SK-N-SH (cell line): ENCODE results near the gene SGMS2. TPM values are rescaled to one million over a fixed set of nuclear protein-coding genes. Genes with fewer than 3 reads are reported as not detected.
"Not testable (repeated sequence)": the region's sequence is repeated elsewhere in the genome, so short reads cannot be mapped to it uniquely, and the experiment has no call there.

ENCODE experiments used
- CTCF ChIA-PET: fragments of 300-600, 350-600 bp; formaldehyde crosslinking; extraction: SDS; loops from one replicate; lab custom pipeline; 2021; lab: Yijun Ruan, JAX
- POLR2A ChIA-PET: fragments of 350-600 bp; sonication (Branson Sonifier 250); formaldehyde crosslinking; extraction: SDS; loops from one replicate; lab custom pipeline; 2020; ENCODE audit warnings: antibody characterized with exemption, inconsistent platforms; lab: Yijun Ruan, JAX
- DNase-seq: peaks from one replicate; pipeline ENCODE4 v3.0.0; 2012
- H2AFZ ChIP-seq: fragments of 200-600 bp; sonication (generic); 2 replicates; pipeline ENCODE4 v1.8.1; 2016; ENCODE audit warnings: antibody characterized with exemption, mild to moderate bottlenecking, low read depth
- H3F3A ChIP-seq: fragments of 200-600 bp; sonication (generic); replicated peaks from 2 replicates; pipeline ENCODE3; 2016; ENCODE audit warnings: antibody characterized with exemption, mild to moderate bottlenecking; ENCODE audit not compliant: insufficient read depth
- H3K27ac ChIP-seq, 2 experiments: fragments of 200-500 bp in 1 of 2; fragments of 200-600 bp in 1 of 2; sonication (Bioruptor generic) in 1 of 2; sonication (generic), shearing (Covaris generic) in 1 of 2; 2 replicates each; pipeline versions ENCODE4 v1.5.1 to v1.6.1; 2014 to 2016; ENCODE audit warnings: low read depth in 2 of 2, inconsistent platforms in 1 of 2, low read length in 1 of 2, mild to moderate bottlenecking in 1 of 2, mixed read lengths in 1 of 2
- H3K27me3 ChIP-seq: fragments of 200-600 bp; sonication (generic), shearing (Covaris generic); 2 replicates; pipeline ENCODE4 v1.6.1; 2016; ENCODE audit warnings: mixed run types; ENCODE audit not compliant: insufficient read depth
- H3K36me3 ChIP-seq, 2 experiments: fragments of 200-500 bp in 1 of 2; fragments of 200-600 bp in 1 of 2; sonication (Bioruptor generic) in 1 of 2; sonication (generic) in 1 of 2; replicated peaks in 1 of 2; 2 replicates each; pipeline versions ENCODE3 to v1.5.1; 2014 to 2016; ENCODE audit warnings: low read length in 1 of 2, mild to moderate bottlenecking in 1 of 2; ENCODE audit not compliant: insufficient read depth in 2 of 2, control insufficient read depth in 1 of 2
- H3K4me1 ChIP-seq, 2 experiments: fragments of 200-500 bp in 1 of 2; fragments of 200-600 bp in 1 of 2; sonication (Bioruptor generic) in 1 of 2; sonication (generic), shearing (Covaris generic) in 1 of 2; 2 replicates each; pipeline versions ENCODE4 v1.5.1 to v1.6.1; 2014 to 2016; ENCODE audit warnings: low read depth in 1 of 2, low read length in 1 of 2, mixed run types in 1 of 2; ENCODE audit not compliant: insufficient read depth in 2 of 2, control insufficient read depth in 1 of 2
- H3K4me2 ChIP-seq: fragments of 200-600 bp; sonication (generic), shearing (Covaris generic); 2 replicates; pipeline ENCODE4 v1.6.1; 2017; ENCODE audit warnings: mixed run types
- H3K4me3 ChIP-seq, 2 experiments: fragments of 200-500 bp in 1 of 2; fragments of 200-600 bp in 1 of 2; sonication (Bioruptor generic) in 1 of 2; sonication (generic), shearing (Covaris generic) in 1 of 2; 2 replicates each; pipeline versions ENCODE4 v1.5.1 to v1.8.1; 2014 to 2016; ENCODE audit warnings: low read depth in 2 of 2, inconsistent platforms in 1 of 2, low read length in 1 of 2, mild to moderate bottlenecking in 1 of 2, mixed read lengths in 1 of 2, moderate library complexity in 1 of 2
- H3K79me2 ChIP-seq: fragments of 200-600 bp; sonication (generic); 2 replicates; pipeline ENCODE4 v1.8.1; 2017; ENCODE audit warnings: mild to moderate bottlenecking; ENCODE audit not compliant: insufficient read depth
- H3K9ac ChIP-seq: fragments of 200-600 bp; sonication (generic); 2 replicates; pipeline ENCODE4 v1.6.1; 2017; ENCODE audit warnings: mixed run types
- H3K9me2 ChIP-seq: fragments of 200-600 bp; sonication (generic); 2 replicates; pipeline ENCODE4 v1.6.1; 2017; ENCODE audit warnings: mixed run types
- H3K9me3 ChIP-seq: fragments of 200-600 bp; sonication (generic); 2 replicates; pipeline ENCODE4 v1.6.1; 2017; ENCODE audit warnings: mixed run types, mild to moderate bottlenecking, moderate library complexity
- H4K20me1 ChIP-seq: fragments of 200-600 bp; sonication (generic); 2 replicates; pipeline ENCODE4 v1.6.1; 2017; ENCODE audit warnings: mild to moderate bottlenecking, mixed run types; ENCODE audit not compliant: insufficient read depth
- EP300 ChIP-seq, 2 experiments: IDR thresholded peaks; 2 replicates each; pipeline versions ENCODE4 v1.4.0 to v1.6.1; 2012; ENCODE audit warnings: borderline replicate concordance in 1 of 2, low read depth in 1 of 2, low read length in 1 of 2
- GABPA ChIP-seq: IDR thresholded peaks from 2 replicates; pipeline ENCODE4 v1.4.0; 2012; ENCODE audit warnings: low read depth, mild to moderate bottlenecking
- GATA2 ChIP-seq: sonication (generic); formaldehyde crosslinking; IDR thresholded peaks from 2 replicates; pipeline ENCODE4 v1.5.0; 2020; ENCODE audit warnings: mild to moderate bottlenecking, missing genetic modification reagents
- MEF2A ChIP-seq: IDR thresholded peaks from 2 replicates; pipeline ENCODE4 v1.4.0; 2012; ENCODE audit warnings: low read depth, borderline replicate concordance
- MXI1 ChIP-seq: IDR thresholded peaks from 2 replicates; pipeline ENCODE4 v1.6.1; 2012; ENCODE audit warnings: mild to moderate bottlenecking, low read depth, low read length, improper control_type of control experiment
- RAD21 ChIP-seq: IDR thresholded peaks from 2 replicates; pipeline ENCODE4 v1.6.1; 2012; ENCODE audit warnings: mild to moderate bottlenecking, low read length
- RCOR1 ChIP-seq: fragments of 150-350 bp; IDR thresholded peaks from 2 replicates; pipeline ENCODE4 v1.6.1; 2017; ENCODE audit warnings: antibody characterized with exemption, low read length
- REST ChIP-seq: IDR thresholded peaks from 2 replicates; pipeline ENCODE4 v1.6.1; 2012; ENCODE audit warnings: mild to moderate bottlenecking, low read depth, low read length, moderate library complexity
- RFX5 ChIP-seq: IDR thresholded peaks from 2 replicates; pipeline ENCODE4 v1.6.1; 2012; ENCODE audit warnings: mild to moderate bottlenecking, improper control_type of control experiment, low read length
- SIN3A ChIP-seq: IDR thresholded peaks from 2 replicates; pipeline ENCODE4 v1.6.1; 2012; ENCODE audit warnings: low read depth, mild to moderate bottlenecking, low read length, moderate library complexity, borderline replicate concordance
- TAF1 ChIP-seq: IDR thresholded peaks from 2 replicates; pipeline ENCODE4 v1.6.1; 2012; ENCODE audit warnings: low read depth, mild to moderate bottlenecking, low read length, moderate library complexity, borderline replicate concordance
- TCF12 ChIP-seq: IDR thresholded peaks from 2 replicates; pipeline ENCODE4 v1.4.0; 2012
- USF1 ChIP-seq: IDR thresholded peaks from 2 replicates; pipeline ENCODE4 v1.4.0; 2012; ENCODE audit warnings: low read depth, borderline replicate concordance
- WGBS: methylation state at CpG from one replicate; pipeline ENCODE4 v1.1.6; 2017; ENCODE audit warnings: low lambda C conversion rate; 5-methylcytosine and 5-hydroxymethylcytosine counted together
- polyA plus RNA-seq, 3 experiments: library from polyadenylated mRNA; depleted of rRNA; stranded (reverse); fragments of >200 nt; gene quantifications; 2 replicates each; pipeline ENCODE4 v1.2.3, GENCODE V29; 2012
- TF ChIP-seq, protein P1 (sequence below): IDR thresholded peaks from 2 replicates; pipeline ENCODE4 v1.4.0; 2012; ENCODE audit warnings: low read depth
- TF ChIP-seq, protein P2 (sequence below): fragments of 150-350 bp; IDR thresholded peaks from 2 replicates; pipeline ENCODE4 v1.6.1; 2017; ENCODE audit warnings: antibody characterized with exemption, low read length, low read depth, borderline replicate concordance

Gene SGMS2
- polyA plus RNA-seq, 1 of the 3 experiments (the other 2 are of a cell fraction) = 0.82 TPM

DNA sequence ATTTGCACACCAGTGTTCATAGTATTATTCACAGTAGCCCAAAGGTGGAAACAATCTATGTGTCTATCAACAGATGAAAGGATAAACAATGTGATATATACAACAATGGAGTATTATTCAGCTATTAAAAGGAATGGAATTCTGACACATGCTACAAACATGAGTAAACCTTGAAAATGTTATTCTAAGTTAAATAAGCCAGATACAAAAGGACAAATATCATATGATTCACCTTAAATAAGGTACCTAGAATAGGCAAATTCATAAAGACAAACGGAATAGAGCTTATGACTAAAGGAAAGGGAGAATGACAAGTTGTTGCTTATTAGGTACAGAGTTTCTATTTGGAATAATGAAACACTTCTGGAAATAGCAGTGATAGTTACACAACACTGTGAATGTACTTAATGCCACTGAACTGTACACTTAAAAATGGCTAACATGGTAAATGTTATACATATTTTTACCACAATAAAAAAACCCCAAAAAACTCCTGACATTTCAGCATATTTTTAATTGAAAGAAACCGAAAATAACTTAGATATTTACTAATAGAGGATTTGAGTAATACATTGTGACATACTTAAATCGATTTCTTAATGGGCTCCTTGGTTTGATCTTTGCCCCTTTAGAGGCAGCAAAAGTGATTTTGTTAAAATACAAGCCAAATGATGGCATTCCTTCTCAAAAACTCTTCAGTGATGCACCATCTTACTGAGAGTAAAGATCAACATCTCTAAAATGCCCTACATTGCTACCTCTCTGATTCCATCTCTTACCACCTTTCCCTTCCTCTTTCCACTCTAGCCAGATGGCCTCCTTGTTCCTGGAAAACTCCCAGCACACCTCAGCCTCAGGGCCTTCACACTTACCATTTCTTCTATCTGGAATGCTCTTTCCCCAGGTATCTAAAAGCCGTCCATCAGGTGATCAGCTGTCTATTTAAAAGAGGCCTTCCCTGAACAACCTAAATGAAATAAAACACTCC is 98.0 kb downstream of the SGMS2 start:
- H3K9me2 ChIP-seq = no peaks in the 10 kb centered on the region
- POLR2A ChIA-PET = no interaction called here
- H3K27me3 ChIP-seq = no peaks in the 10 kb centered on the region
- H2AFZ ChIP-seq = no peak overlapping the region
- H3K4me3 ChIP-seq = no peak overlapping the region
- WGBS = 31% methylated on average over 4 of the region's 4 CpGs
- no peak overlapping the region for H3K27ac ChIP-seq
- no peaks in the 10 kb centered on the region for H3F3A ChIP-seq
- no peaks in the 10 kb centered on the region for H3K4me1 ChIP-seq
- no peaks in the 10 kb centered on the region for H4K20me1 ChIP-seq
- no peaks in the 10 kb centered on the region for H3K79me2 ChIP-seq
- no peaks in the 10 kb centered on the region for H3K9me3 ChIP-seq
- CTCF ChIA-PET = interaction anchor here (1.2 to 1.5 kb wide), 2 partner anchors 10 to 165 kb away, joined by 5 to 6 read pairs; no protein-coding TSS in a partner anchor
- H3K9ac ChIP-seq = no peak overlapping the region
- H3K4me2 ChIP-seq = no peak overlapping the region
- no peaks in the 10 kb centered on the region for H3K36me3 ChIP-seq
- DNase-seq = no peak
- TF ChIP-seq EP300 (IDR thresholded peaks at IDR 0.05; ENCODE audit: borderline replicate concordance in 1 of 2, low read depth in 1 of 2, low read length in 1 of 2) = no peak
- TF ChIP-seq MEF2A = no peak
- TF ChIP-seq RFX5 = no peak
- TF ChIP-seq RAD21 = no peak
- no peak for TF ChIP-seq GATA2 (CRISPR knock-in tag)
- TF ChIP-seq RCOR1 = no peak
- TF ChIP-seq, protein P1, sequence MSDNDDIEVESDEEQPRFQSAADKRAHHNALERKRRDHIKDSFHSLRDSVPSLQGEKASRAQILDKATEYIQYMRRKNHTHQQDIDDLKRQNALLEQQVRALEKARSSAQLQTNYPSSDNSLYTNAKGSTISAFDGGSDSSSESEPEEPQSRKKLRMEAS = no peak
- no peak for TF ChIP-seq SIN3A
- no peak for TF ChIP-seq USF1
- TF ChIP-seq TAF1 = no peak
- TF ChIP-seq MXI1 = no peak
- TF ChIP-seq, protein P2, sequence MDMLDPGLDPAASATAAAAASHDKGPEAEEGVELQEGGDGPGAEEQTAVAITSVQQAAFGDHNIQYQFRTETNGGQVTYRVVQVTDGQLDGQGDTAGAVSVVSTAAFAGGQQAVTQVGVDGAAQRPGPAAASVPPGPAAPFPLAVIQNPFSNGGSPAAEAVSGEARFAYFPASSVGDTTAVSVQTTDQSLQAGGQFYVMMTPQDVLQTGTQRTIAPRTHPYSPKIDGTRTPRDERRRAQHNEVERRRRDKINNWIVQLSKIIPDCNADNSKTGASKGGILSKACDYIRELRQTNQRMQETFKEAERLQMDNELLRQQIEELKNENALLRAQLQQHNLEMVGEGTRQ = no peak
- TF ChIP-seq REST = no peak
- no peak for TF ChIP-seq TCF12
- no peak for TF ChIP-seq GABPA

GRCh38 chr4:107925713-107926112 is 101.0 kb downstream of the SGMS2 start:
- H3K4me2 ChIP-seq, H2AFZ ChIP-seq, H3K27ac ChIP-seq, H3K9me2 ChIP-seq, H3K36me3 ChIP-seq, DNase-seq, H3K4me3 ChIP-seq, CTCF ChIA-PET, H3K27me3 ChIP-seq, H3F3A ChIP-seq, H3K79me2 ChIP-seq, H4K20me1 ChIP-seq, H3K9me3 ChIP-seq, H3K9ac ChIP-seq, H3K4me1 ChIP-seq, POLR2A ChIA-PET: not testable (repeated sequence)

DNA sequence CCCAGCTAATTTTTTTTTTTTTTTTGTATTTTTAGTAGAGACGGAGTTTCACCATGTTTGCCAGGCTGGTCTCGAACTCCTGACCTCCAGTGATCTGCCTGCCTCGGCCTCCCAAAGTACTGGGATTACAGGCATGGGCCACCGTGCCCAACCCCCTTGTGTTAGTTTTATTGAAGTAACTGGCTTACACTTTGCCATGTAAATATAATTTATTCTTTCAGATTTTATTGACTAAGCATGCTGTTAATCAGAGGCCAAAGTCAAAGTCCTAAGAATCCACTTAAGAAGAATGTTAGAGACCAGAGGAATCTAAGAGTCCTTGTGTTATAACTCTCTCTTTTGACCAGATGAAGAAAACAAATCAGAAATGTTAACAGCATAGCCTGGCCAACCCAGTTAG is 102.1 kb downstream of the SGMS2 start:
- H2AFZ ChIP-seq, H3K4me2 ChIP-seq, H3K79me2 ChIP-seq, H3K9me2 ChIP-seq, DNase-seq, H3K9me3 ChIP-seq, H3K9ac ChIP-seq, H4K20me1 ChIP-seq, H3K4me3 ChIP-seq, H3K36me3 ChIP-seq, CTCF ChIA-PET, H3K4me1 ChIP-seq, H3K27me3 ChIP-seq, H3K27ac ChIP-seq, H3F3A ChIP-seq, POLR2A ChIA-PET: not testable (repeated sequence)
- WGBS = 60% methylated on average over 4 of the region's 4 CpGs
